DOHH2 (cell line): ENCODE results near the gene TSHZ1.

Experiments used
- H3F3A ChIP-seq: fragments of 200-600 bp; sonication (generic), shearing (Covaris generic); 2 replicates; pipeline ENCODE4 v1.6.0; 2016; ENCODE audit warnings: antibody characterized with exemption, mild to moderate bottlenecking; ENCODE audit not compliant: control insufficient read depth, insufficient read depth
- H3K27ac ChIP-seq: fragments of 200-600 bp; sonication (generic); 2 replicates; pipeline ENCODE4 v1.5.1; 2014; ENCODE audit warnings: low read depth, mild to moderate bottlenecking, low read length, moderate library complexity
- H3K27me3 ChIP-seq: fragments of 200-600 bp; sonication (generic); 2 replicates; pipeline ENCODE4 v1.6.1; 2014; ENCODE audit warnings: mild to moderate bottlenecking, low read length, mixed read lengths; ENCODE audit not compliant: control insufficient read depth
- H3K36me3 ChIP-seq: fragments of 200-600 bp; sonication (generic); 2 replicates; pipeline ENCODE4 v1.6.1; 2014; ENCODE audit warnings: mild to moderate bottlenecking, low read length, moderate library complexity, mixed read lengths; ENCODE audit not compliant: control insufficient read depth
- H3K4me1 ChIP-seq: fragments of 200-600 bp; sonication (generic); 2 replicates; pipeline ENCODE4 v1.6.1; 2014; ENCODE audit warnings: mild to moderate bottlenecking, low read length, mixed read lengths; ENCODE audit not compliant: control insufficient read depth
- H3K4me2 ChIP-seq: fragments of 200-600 bp; sonication (generic); 2 replicates; pipeline ENCODE4 v1.6.0; 2014; ENCODE audit warnings: mild to moderate bottlenecking, low read length, moderate library complexity
- H3K4me3 ChIP-seq: fragments of 200-600 bp; sonication (generic); 2 replicates; pipeline ENCODE4 v1.5.1; 2014; ENCODE audit warnings: mild to moderate bottlenecking, low read length, mixed read lengths
- H3K79me2 ChIP-seq: fragments of 200-600 bp; sonication (generic); 2 replicates; pipeline ENCODE4 v1.6.1; 2014; ENCODE audit warnings: mild to moderate bottlenecking, low read length, mixed read lengths; ENCODE audit not compliant: control insufficient read depth
- H3K9me2 ChIP-seq: fragments of 200-600 bp; sonication (generic); replicated peaks from 2 replicates; pipeline ENCODE4 v1.6.1; 2014; ENCODE audit warnings: mild to moderate bottlenecking, low read length, mixed read lengths; ENCODE audit not compliant: control insufficient read depth
- H3K9me3 ChIP-seq: fragments of 200-600 bp; sonication (generic); 2 replicates; pipeline ENCODE4 v1.6.1; 2014; ENCODE audit warnings: antibody characterized with exemption, low read length, mixed read lengths; ENCODE audit not compliant: control insufficient read depth, insufficient read depth
- H4K20me1 ChIP-seq: fragments of 200-600 bp; sonication (generic); 2 replicates; pipeline ENCODE4 v1.6.0; 2014; ENCODE audit warnings: low read depth, mild to moderate bottlenecking, antibody characterized with exemption, low read length, moderate library complexity; ENCODE audit not compliant: control insufficient read depth, insufficient read depth
- CTCF ChIP-seq: fragments of 200-600 bp; sonication (generic); IDR thresholded peaks from one replicate; pipeline ENCODE4 v1.5.1; 2014; ENCODE audit warnings: antibody characterized with exemption, mild to moderate bottlenecking, low read depth, low read length; ENCODE audit not compliant: poor library complexity, severe bottlenecking
- EZH2phosphoT487 ChIP-seq: fragments of 200-600 bp; sonication (generic); IDR thresholded peaks from 2 replicates; pipeline ENCODE4 v1.6.1; 2017; ENCODE audit warnings: borderline replicate concordance, mild to moderate bottlenecking, antibody characterized with exemption, low read length, moderate library complexity, mixed read lengths

The TSHZ1 gene

DNA sequence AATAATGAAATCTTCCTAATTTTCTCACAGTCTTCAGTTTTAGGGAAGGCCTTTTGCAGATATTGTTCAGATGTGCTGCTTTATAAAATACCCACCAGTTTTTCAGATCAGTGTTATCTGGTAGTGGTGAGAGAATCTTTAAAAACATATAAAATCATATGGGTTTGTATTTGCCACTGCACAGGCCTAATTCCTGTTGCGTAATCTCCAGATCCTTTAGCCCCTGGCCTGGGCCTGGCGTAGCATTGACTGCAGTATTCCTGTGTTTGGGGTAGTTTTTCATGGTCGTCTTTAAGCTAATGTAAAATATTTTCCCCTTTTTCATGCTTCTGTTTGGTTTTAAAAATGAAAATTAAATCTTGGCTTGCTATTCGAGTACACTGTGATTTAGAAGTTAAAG is 43.2 kb downstream of the TSHZ1 start:
- H3K9me2 ChIP-seq: no peaks in the 10 kb centered on the region
- no peak overlapping the region for H3K4me3 ChIP-seq
- H3K36me3 ChIP-seq: no peaks in the 10 kb centered on the region
- H3F3A ChIP-seq: no peaks in the 10 kb centered on the region; the same call in 1 of the 2 replicates
- no peaks in the 10 kb centered on the region for H3K27me3 ChIP-seq
- peaks cover 9% of the 10 kb centered on the region; the same call in 1 of the 2 replicates for H3K9me3 ChIP-seq
- H4K20me1 ChIP-seq: no peaks in the 10 kb centered on the region
- peaks cover 7% of the 10 kb centered on the region for H3K4me1 ChIP-seq
- H3K79me2 ChIP-seq: peaks cover 38% of the 10 kb centered on the region
- H3K4me2 ChIP-seq: no peak overlapping the region
- H3K27ac ChIP-seq: no peak overlapping the region
- TF ChIP-seq EZH2phosphoT487 (no peak), CTCF (no peak)

DNA sequence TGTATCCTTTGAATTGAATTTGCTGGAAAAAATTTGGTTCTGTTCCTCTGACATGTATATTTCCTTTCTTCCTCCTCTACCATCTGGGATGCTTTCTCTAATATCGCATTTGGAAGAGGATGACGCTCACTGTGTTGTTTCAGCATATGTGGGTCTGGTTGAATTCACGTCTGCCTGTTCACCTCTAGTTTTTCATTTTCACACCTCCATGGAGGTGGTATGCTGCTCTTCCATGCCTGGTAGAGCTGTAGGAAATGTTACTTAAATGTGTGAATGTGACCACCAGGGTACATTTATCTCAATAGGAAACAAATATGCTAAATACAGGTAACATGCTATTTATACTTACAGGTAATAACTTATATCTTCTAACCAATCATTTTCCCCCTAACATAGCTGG is 44.5 kb downstream of the TSHZ1 start:
- H3K9me3 ChIP-seq: no peaks in the 10 kb centered on the region
- no peak overlapping the region for H3K27ac ChIP-seq
- no peaks in the 10 kb centered on the region for H3K36me3 ChIP-seq
- no peaks in the 10 kb centered on the region for H3K4me1 ChIP-seq
- H4K20me1 ChIP-seq: no peaks in the 10 kb centered on the region
- no peak overlapping the region for H3K4me3 ChIP-seq
- TF ChIP-seq EZH2phosphoT487 (no peak), CTCF (no peak)
- H3K9me2 ChIP-seq: no peaks in the 10 kb centered on the region
- H3F3A ChIP-seq: no peaks in the 10 kb centered on the region
- no peak overlapping the region for H3K4me2 ChIP-seq
- H3K79me2 ChIP-seq: peaks cover 25% of the 10 kb centered on the region
- no peaks in the 10 kb centered on the region for H3K27me3 ChIP-seq

DNA sequence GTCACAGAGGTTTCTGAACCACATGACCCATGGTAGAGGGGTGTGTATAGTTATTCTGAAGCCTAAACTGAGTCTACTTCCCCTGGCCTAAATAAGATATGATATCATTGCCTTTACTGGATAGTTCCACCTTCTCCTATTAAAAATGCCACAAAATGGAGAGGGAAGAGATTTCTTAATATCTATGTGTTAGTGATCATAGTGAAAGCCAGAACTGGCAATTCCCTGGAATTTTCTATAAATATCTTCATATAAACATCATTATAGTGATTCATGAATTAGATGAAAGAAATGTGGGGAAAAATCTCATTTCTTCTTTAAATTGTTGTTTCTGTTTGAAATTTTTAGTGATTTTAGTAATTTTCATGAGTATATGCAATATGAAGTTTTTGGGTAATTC is 45.8 kb downstream of the TSHZ1 start:
- Histone ChIP-seq H3K36me3 (peaks cover 5% of the 10 kb centered on the region; the same call in 1 of the 2 replicates), H3K4me1 (peaks cover 4% of the 10 kb centered on the region), H3K27ac (no peak overlapping the region), H3K9me3 (no peaks in the 10 kb centered on the region), H3K9me2 (no peaks in the 10 kb centered on the region), H4K20me1 (no peaks in the 10 kb centered on the region), H3K27me3 (no peaks in the 10 kb centered on the region), H3K4me2 (no peak overlapping the region), H3K4me3 (no peak overlapping the region), H3K79me2 (peaks cover 26% of the 10 kb centered on the region), H3F3A (no peaks in the 10 kb centered on the region)
- TF ChIP-seq CTCF: no peak
- TF ChIP-seq EZH2phosphoT487: no peak

DNA sequence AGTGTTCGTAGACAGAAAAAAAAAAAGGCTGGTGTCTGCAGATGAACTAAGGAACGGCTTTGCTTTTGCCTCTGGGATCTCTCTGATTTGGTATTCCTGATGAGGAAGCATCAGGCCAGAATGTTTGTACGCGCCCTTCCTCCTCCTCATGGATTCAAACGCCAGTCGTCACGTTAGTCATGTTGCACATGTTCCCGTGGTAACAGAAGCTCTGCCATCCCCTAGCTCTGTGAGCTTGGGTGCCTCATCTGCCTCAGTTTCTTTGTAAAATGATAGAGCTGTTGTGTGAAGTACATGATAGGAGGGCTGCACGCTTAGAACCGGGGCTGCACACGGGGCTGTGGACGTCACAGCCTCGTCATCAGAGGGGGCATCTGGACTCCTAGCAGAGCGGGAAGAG is 47.0 kb downstream of the TSHZ1 start:
- H4K20me1 ChIP-seq: peaks cover 4% of the 10 kb centered on the region; the same call in 1 of the 2 replicates
- no peaks in the 10 kb centered on the region for H3K9me2 ChIP-seq
- no peak overlapping the region for H3K4me2 ChIP-seq
- no peaks in the 10 kb centered on the region for H3K9me3 ChIP-seq
- H3K4me1 ChIP-seq: peaks cover 12% of the 10 kb centered on the region
- H3F3A ChIP-seq: no peaks in the 10 kb centered on the region
- H3K36me3 ChIP-seq: peaks cover 5% of the 10 kb centered on the region; the same call in 1 of the 2 replicates
- TF ChIP-seq EZH2phosphoT487 (no peak), CTCF (no peak)
- peaks cover 18% of the 10 kb centered on the region for H3K79me2 ChIP-seq
- H3K27ac ChIP-seq: no peak overlapping the region
- H3K4me3 ChIP-seq: no peak overlapping the region
- H3K27me3 ChIP-seq: no peaks in the 10 kb centered on the region
